SK-MEL-5 (cell line): Measurements from ENCODE around the gene RNF212B. TPM values are rescaled to one million over a fixed set of nuclear protein-coding genes. Genes with fewer than 3 reads are reported as not detected.
"Not testable (repeated sequence)": the region's sequence is repeated elsewhere in the genome, so short reads cannot be mapped to it uniquely, and the experiment has no call there.

ENCODE experiments used
- DNase-seq: peaks from one replicate; pipeline ENCODE4 v3.0.0-alpha.2; 2016; ENCODE audit warnings: low read depth, low spot score
- in situ Hi-C: cut with HindIII; loops from 2 replicates; pipeline ENCODE4 v1.10.0; 2016; ENCODE audit warnings: low sequenced_read_pairs, high pct_unique_total_duplicates, low pct_unique_long_range_greater_than_20kb
- total RNA-seq: library from RNA; depleted of rRNA; stranded (reverse); fragments of >200 nt; shearing (Covaris generic); gene quantifications from 2 replicates; pipeline ENCODE4 v1.2.3, GENCODE V29; 2014

RNF212B gene
- total RNA-seq, 1 experiment from 2014 or later, result not detected

GRCh38 chr14:23232241-23232808 lies 5.4 kb upstream of the RNF212B start:
- DNase-seq, in situ Hi-C loops: not testable (repeated sequence)

DNA sequence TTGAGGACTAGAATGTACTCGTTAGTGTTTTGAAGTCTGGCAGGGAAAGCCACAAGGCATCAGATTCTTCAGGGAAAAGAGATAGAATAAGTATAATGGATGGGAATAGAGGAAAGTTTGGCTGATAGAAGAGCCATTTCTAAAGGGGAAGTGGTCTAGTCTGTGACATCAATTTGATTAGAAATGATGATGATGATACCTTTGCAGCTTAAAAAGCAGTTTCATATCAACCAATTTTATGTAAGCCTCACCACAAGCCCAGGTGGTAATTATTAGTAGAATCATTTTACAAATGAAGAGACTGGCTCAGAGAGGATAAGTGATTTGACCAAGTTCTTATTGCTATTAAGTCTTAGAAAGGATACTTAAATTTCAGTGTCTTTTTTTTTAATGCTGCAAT lies 2.9 kb downstream of the RNF212B start:
- no peak for DNase-seq
- in situ Hi-C loops, result no loop called here

DNA sequence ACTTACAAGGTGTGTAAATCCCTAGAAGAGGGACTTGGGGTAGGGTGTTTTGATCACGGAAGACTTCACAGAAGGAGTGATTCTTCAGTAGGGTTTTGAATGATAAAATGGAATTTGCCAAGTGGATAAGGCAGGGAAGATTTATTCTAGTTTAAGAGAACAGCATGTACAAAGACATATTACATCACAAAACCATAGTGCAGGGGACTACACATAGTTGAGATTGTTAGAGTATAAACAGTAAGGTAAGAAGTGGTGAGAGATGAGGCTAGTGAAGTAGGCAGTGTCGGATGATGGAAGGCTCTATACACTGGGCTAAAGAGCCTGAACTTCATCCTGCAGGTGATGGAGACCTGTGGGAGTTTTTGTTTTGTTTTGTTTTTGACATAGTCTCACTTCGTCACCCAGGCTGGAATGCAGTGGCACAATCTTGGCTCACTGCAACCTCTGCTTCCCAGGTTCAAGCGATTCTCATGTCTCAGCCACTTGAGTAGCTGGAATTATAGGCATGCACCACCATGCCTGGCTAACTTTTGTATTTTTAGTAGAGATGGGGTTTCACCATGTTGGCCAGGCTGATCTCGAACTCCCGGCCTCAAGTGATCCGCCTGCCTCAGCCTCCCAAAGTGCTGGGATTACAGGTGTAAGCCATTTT lies 3.5 kb downstream of the RNF212B start:
- DNase-seq, in situ Hi-C loops: not testable (repeated sequence)

- in situ Hi-C loops, result no loop called here
- DNase-seq, result peak; percentile 62
Observed at GRCh38 chr14:23242076-23242475, 4.3 kb downstream of the RNF212B start.

- in situ Hi-C loops, result no loop called here
- no peak for DNase-seq
Observed at GRCh38 chr14:23243066-23243465, 5.3 kb downstream of the RNF212B start.

DNA sequence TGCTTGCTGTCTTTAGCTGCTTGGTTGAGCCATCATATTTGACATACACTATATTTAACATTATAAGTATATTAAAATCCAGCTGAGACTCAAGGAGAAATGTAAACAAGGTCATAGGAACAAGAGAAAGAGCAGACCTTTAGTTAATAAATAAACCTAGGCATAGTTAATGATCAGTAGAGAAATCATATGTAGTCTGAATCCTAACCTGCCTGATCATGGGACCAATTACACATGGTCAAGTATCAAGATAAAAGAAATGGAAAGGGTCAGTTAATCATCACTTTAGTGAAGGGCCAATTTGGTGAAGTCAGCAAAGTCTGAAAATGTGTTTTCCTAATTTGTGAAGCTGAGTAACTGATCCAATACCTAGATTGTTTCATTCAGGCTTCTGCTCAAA lies 7.5 kb downstream of the RNF212B start:
- in situ Hi-C loops, result no loop called here
- DNase-seq, result no peak

- DNase-seq, result no peak
- in situ Hi-C loops, result no loop called here
Observed at GRCh38 chr14:23248601-23249000, 10.9 kb downstream of the RNF212B start.

DNA sequence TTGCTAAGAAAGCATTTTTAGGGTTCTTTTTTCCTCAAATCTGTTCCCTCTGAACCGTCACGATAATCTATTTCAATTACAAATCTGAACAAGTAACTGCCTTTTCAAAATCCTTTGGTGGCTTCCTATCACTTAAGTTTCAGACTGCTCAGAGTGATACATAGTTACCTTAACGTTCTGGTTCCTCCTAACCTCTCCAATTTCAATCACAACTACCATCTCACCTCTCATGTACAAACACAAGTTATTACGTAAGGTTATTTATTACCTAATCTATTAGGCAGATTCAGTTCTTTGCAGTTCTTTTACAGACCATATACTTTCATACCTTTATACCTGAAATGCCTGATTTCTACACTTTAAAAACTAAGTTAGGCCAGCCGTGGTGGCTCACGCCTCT lies 12.1 kb downstream of the RNF212B start:
- in situ Hi-C loops, result no loop called here
- no peak for DNase-seq

GRCh38 chr14:23252006-23252405 lies 14.3 kb downstream of the RNF212B start:
- in situ Hi-C loops, result no loop called here
- no peak for DNase-seq

- in situ Hi-C loops, result no loop called here
- no peak for DNase-seq
Observed at GRCh38 chr14:23252420-23253333, 14.9 kb downstream of the RNF212B start.

- in situ Hi-C loops, result no loop called here
- no peak for DNase-seq
Observed at GRCh38 chr14:23258256-23258655, 20.5 kb downstream of the RNF212B start.

GRCh38 chr14:23259426-23259825 lies 21.7 kb downstream of the RNF212B start:
- DNase-seq, result no peak
- in situ Hi-C loops, result no loop called here

DNA sequence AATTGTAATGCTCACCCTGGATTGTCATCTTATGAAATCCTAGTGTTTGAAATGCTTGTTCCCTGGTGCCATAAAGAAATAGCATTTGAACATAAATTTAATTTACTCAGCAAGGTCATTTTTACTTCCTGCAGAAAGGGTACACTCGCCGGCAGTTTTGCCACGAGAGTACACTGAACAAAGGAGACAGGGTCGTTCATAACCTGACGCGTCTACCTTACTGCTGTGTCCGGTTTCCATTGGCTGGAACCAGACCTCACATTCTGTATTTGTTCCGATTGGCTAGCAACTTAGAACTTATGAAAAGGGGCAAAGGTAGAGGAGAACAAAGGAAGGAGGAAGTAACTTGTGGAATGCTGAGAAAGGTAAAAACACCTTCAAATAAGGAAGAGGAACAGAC lies 23.1 kb downstream of the RNF212B start:
- in situ Hi-C loops, DNase-seq: not testable (repeated sequence)

GRCh38 chr14:23269193-23269592 lies 31.5 kb downstream of the RNF212B start:
- DNase-seq, result no peak
- in situ Hi-C loops, result no loop called here

DNA sequence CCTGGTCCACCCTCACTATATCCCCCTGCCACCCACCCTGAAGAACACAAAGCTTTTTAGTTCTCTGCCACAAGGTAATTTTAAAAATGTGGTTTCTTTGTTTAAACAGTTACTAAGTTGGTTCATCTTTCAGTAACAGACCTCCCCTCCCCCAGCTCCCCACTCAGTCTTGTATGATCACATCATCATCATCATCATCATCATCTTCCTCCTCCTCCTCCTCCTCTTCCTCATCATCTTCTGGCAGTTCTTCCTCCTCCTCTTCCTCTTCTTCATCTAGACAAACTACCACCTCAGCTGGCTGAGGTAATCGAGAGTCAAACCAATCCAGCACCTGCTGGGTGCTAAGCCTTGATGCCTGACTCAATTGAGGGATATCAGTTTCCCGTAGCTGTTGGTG lies 37.7 kb downstream of the RNF212B start:
- DNase-seq, result no peak
- in situ Hi-C loops, result no loop called here

- in situ Hi-C loops, result no loop called here
Observed at GRCh38 chr14:23277189-23277588, 39.5 kb downstream of the RNF212B start.

GRCh38 chr14:23277928-23278327 lies 40.2 kb downstream of the RNF212B start:
- DNase-seq, in situ Hi-C loops: not testable (repeated sequence)

More at GRCh38 chr14:23277189-23277588, 39.5 kb downstream of the RNF212B start:
- DNase-seq, result no peak

GRCh38 chr14:23281247-23281646 lies 43.5 kb downstream of the RNF212B start:
- in situ Hi-C loops, result no loop called here

More at GRCh38 chr14:23281247-23281646, 43.5 kb downstream of the RNF212B start:
- no peak for DNase-seq
